Measurements from ENCODE around the gene MESP2. TPM values are rescaled to one million over a fixed set of nuclear protein-coding genes. Genes with fewer than 3 reads are reported as not detected.
A peak's percentile ranks its signal among the peaks of the same experiment; 100 is the strongest.

Gene MESP2
- total RNA-seq, 1 experiment from 2014 or later: 1.1 TPM

DNA sequence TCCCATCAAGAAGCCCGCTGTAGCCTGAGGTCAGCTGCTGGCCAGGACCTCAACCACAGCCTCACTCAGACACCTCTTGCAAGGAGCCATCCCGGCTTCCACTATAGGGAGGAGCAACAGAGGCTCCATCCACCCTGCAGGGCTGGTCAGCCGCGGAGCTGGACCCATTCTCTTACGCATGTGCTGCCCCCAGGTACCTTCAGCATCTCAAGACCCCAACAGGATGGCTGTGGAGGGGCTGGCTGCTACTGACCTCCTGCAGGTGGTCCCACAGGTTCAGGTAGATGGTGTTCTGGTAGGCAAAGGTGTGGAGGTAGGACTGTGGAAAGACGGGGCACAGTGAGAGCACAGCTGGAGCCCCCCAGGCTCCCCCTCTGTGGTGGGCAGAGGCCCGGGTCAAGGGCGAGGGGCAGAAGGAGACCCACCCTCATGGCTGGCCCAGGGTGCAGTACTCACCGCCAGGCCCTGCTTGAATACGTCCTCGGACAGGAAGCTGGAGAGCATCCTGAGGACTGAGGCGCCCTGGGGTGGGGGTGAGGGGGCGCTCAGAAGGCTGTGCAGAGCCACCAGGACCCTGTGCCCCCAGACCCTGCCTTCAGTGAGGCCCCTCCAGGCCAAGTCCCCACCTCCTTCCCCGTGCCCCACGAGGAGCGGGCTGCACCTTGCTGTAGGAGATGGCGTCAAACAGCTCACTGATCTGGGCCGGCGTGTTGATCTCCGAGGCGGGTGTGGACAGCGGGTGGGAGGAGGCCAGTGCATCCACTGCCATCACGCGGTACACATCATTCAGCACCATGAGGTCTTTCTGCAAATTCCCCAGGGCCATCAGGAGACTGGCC, 27.1 kb downstream of the MESP2 start:
- ChIA-PET POLR2A (no interaction called here), CTCF (no interaction called here)
- Histone ChIP-seq H3K27ac (ENCODE audit: low read length) (no peak overlapping the region), H3K27me3 (ENCODE audit: control insufficient read depth, insufficient read depth, low read length) (no peaks in the 10 kb centered on the region), H3K4me1 (ENCODE audit: control insufficient read depth, insufficient read depth, low read length) (no peaks in the 10 kb centered on the region), H3K9me3 (ENCODE audit: control insufficient read depth, insufficient read depth, low read depth, low read length) (no peaks in the 10 kb centered on the region), H3K4me3 (ENCODE audit: low read depth in 2 of 2, low read length in 2 of 2) (no peak overlapping the region), H3K36me3 (ENCODE audit: control insufficient read depth, insufficient read depth, low read length) (0 out of 2 replicates have a peak, but pooled peaks cover 3% of the 10 kb centered on the region)
- DNase-seq (ENCODE audit: low read depth, low spot score) (no peak), ATAC-seq (no peak; the same call in 1 of the 2 replicates)
- BruUV-seq (replicated peaks): no TSS peak
- intact Hi-C loops (cut with micrococcal nuclease; ENCODE audit: unreplicated experiment): no loop called here
- TF ChIP-seq POLR2AphosphoS5 (IDR thresholded peaks at IDR 0.05; ENCODE audit: low read depth, low read length) (no peak), SIN3A (IDR thresholded peaks at IDR 0.05; ENCODE audit: borderline replicate concordance, insufficient read depth, low read depth, low read length) (no peak), TCF7L2 (IDR thresholded peaks at IDR 0.05; ENCODE audit: low read depth, low read length) (no peak), CTCF (IDR thresholded peaks at IDR 0.05) (no peak)
- TF ChIP-seq, protein P1, sequence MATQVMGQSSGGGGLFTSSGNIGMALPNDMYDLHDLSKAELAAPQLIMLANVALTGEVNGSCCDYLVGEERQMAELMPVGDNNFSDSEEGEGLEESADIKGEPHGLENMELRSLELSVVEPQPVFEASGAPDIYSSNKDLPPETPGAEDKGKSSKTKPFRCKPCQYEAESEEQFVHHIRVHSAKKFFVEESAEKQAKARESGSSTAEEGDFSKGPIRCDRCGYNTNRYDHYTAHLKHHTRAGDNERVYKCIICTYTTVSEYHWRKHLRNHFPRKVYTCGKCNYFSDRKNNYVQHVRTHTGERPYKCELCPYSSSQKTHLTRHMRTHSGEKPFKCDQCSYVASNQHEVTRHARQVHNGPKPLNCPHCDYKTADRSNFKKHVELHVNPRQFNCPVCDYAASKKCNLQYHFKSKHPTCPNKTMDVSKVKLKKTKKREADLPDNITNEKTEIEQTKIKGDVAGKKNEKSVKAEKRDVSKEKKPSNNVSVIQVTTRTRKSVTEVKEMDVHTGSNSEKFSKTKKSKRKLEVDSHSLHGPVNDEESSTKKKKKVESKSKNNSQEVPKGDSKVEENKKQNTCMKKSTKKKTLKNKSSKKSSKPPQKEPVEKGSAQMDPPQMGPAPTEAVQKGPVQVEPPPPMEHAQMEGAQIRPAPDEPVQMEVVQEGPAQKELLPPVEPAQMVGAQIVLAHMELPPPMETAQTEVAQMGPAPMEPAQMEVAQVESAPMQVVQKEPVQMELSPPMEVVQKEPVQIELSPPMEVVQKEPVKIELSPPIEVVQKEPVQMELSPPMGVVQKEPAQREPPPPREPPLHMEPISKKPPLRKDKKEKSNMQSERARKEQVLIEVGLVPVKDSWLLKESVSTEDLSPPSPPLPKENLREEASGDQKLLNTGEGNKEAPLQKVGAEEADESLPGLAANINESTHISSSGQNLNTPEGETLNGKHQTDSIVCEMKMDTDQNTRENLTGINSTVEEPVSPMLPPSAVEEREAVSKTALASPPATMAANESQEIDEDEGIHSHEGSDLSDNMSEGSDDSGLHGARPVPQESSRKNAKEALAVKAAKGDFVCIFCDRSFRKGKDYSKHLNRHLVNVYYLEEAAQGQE (IDR thresholded peaks at IDR 0.05; ENCODE audit: insufficient read depth in 1 of 2, low read depth in 2 of 2, low read length in 1 of 2): no peak
- in situ Hi-C loops (cut with HindIII; ENCODE audit: low pct_unique_long_range_greater_than_20kb, low sequenced_read_pairs): no loop called here

GRCh38 chr15:89803941-89804800, 28.0 kb downstream of the MESP2 start:
- ATAC-seq (peak; percentile 40), DNase-seq (ENCODE audit: low read depth, low spot score) (no peak)
- H3K27me3 ChIP-seq (ENCODE audit: control insufficient read depth, insufficient read depth, low read length): no peaks in the 10 kb centered on the region
- intact Hi-C loops (cut with micrococcal nuclease; ENCODE audit: unreplicated experiment): no loop called here
- H3K27ac ChIP-seq (ENCODE audit: low read length): no peak overlapping the region
- in situ Hi-C loops (cut with HindIII; ENCODE audit: low pct_unique_long_range_greater_than_20kb, low sequenced_read_pairs): no loop called here
- no peaks in the 10 kb centered on the region for H3K9me3 ChIP-seq (ENCODE audit: control insufficient read depth, insufficient read depth, low read depth, low read length)
- no peak for TF ChIP-seq TCF7L2 (IDR thresholded peaks at IDR 0.05; ENCODE audit: low read depth, low read length)
- TF ChIP-seq CTCF (IDR thresholded peaks at IDR 0.05): no peak
- no peak for TF ChIP-seq POLR2AphosphoS5 (IDR thresholded peaks at IDR 0.05; ENCODE audit: low read depth, low read length)
- TF ChIP-seq SIN3A (IDR thresholded peaks at IDR 0.05; ENCODE audit: borderline replicate concordance, insufficient read depth, low read depth, low read length): no peak
- TF ChIP-seq, protein P1 (IDR thresholded peaks at IDR 0.05; ENCODE audit: insufficient read depth in 1 of 2, low read depth in 2 of 2, low read length in 1 of 2): no peak
- ChIA-PET CTCF (no interaction called here), POLR2A (no interaction called here)
- BruUV-seq (replicated peaks): no TSS peak
- 0 out of 2 replicates have a peak, but pooled peaks cover 3% of the 10 kb centered on the region for H3K36me3 ChIP-seq (ENCODE audit: control insufficient read depth, insufficient read depth, low read length)
- peaks cover 8% of the 10 kb centered on the region for H3K4me1 ChIP-seq (ENCODE audit: control insufficient read depth, insufficient read depth, low read length)
- no peak overlapping the region for H3K4me3 ChIP-seq (ENCODE audit: low read depth in 2 of 2, low read length in 2 of 2)
